Thymus (tissue), 11 donors: ENCODE results near the gene CAMTA1. TPM values are rescaled to one million over a fixed set of nuclear protein-coding genes. Genes with fewer than 3 reads are reported as not detected.

Experiments
- DNase-seq, 9 donors: peaks; one replicate each; pipeline ENCODE4 v3.0.0-alpha.2; 2013; ENCODE audit warnings: low spot score in 9 of 9, low read depth in 6 of 9, missing footprints in 1 of 9
- H3K27ac ChIP-seq, 2 donors: one replicate each; pipeline ENCODE4 v1.5.1; 2013; ENCODE audit warnings: control low read depth in 1 of 2, low read depth in 1 of 2, low read length in 1 of 2, mild to moderate bottlenecking in 1 of 2, moderate library complexity in 1 of 2
- H3K27me3 ChIP-seq, 2 donors: one replicate each; pipeline ENCODE4 v1.5.1; 2013; ENCODE audit warnings: low read length in 1 of 2; ENCODE audit not compliant: control insufficient read depth in 2 of 2, insufficient read depth in 1 of 2
- H3K36me3 ChIP-seq, 2 donors: one replicate each; pipeline ENCODE4 v1.5.1; 2013; ENCODE audit warnings: low read length in 1 of 2, mild to moderate bottlenecking in 1 of 2, moderate library complexity in 1 of 2; ENCODE audit not compliant: control insufficient read depth in 2 of 2, insufficient read depth in 2 of 2
- H3K4me1 ChIP-seq, 2 donors: one replicate each; pipeline ENCODE4 v1.5.1; 2013; ENCODE audit warnings: low read length in 2 of 2; ENCODE audit not compliant: control insufficient read depth in 2 of 2, insufficient read depth in 2 of 2
- H3K4me3 ChIP-seq, 2 donors: one replicate each; pipeline ENCODE4 v1.5.1; 2013; ENCODE audit warnings: low read length in 2 of 2, control low read depth in 1 of 2, mild to moderate bottlenecking in 1 of 2
- H3K9me3 ChIP-seq, 2 donors: one replicate each; pipeline ENCODE4 v1.5.1; 2013; ENCODE audit warnings: low read length in 1 of 2, mild to moderate bottlenecking in 1 of 2; ENCODE audit not compliant: control insufficient read depth in 2 of 2, insufficient read depth in 1 of 2
- WGBS: extraction: QIAGEN DNeasy Blood & Tissue Kit; methylation state at CpG from one replicate; pipeline ENCODE4 v1.1.7; 2013; 5-methylcytosine and 5-hydroxymethylcytosine counted together
- polyA plus RNA-seq: library from polyadenylated mRNA; stranded (reverse); fragments of 200-250 nt; gene quantifications from one replicate; pipeline ENCODE4 v1.2.3, GENCODE V29; 2013
- total RNA-seq: library from RNA; stranded (reverse); fragments of 120-200 nt; gene quantifications from one replicate; pipeline ENCODE4 v1.2.4, GENCODE V29; 2013
- donor health status: healthy.

The CAMTA1 gene
- total and polyA plus RNA-seq, 2 donors: 32.0 to 158 TPM

- Histone ChIP-seq H3K4me1 (no peaks in the 10 kb centered on the region), H3K9me3 (no peaks in the 10 kb centered on the region), H3K27ac (no peak overlapping the region), H3K36me3 (no peaks in the 10 kb centered on the region), H3K4me3 (no peak overlapping the region), H3K27me3 (peaks cover 0 to 2% of the 10 kb centered on the region in 2 donors)
- DNase-seq: no peak
- 79% methylated on average over 7 of the region's 7 CpGs for WGBS
These were observed 495.2 kb downstream of the CAMTA1 start for GRCh38 chr1:7280347-7280960.

GRCh38 chr1:7281821-7282220 is 496.6 kb downstream of the CAMTA1 start:
- H3K27me3 ChIP-seq: peaks cover 0 to 2% of the 10 kb centered on the region in 2 donors
- H3K36me3 ChIP-seq: no peaks in the 10 kb centered on the region
- H3K9me3 ChIP-seq: no peaks in the 10 kb centered on the region
- H3K27ac ChIP-seq: no peak overlapping the region
- DNase-seq: no peak
- H3K4me1 ChIP-seq: no peaks in the 10 kb centered on the region
- WGBS: 92% methylated on average over 5 of the region's 5 CpGs
- H3K4me3 ChIP-seq: no peak overlapping the region

GRCh38 chr1:7284839-7285435 is 499.7 kb downstream of the CAMTA1 start:
- no peak for DNase-seq
- 97% methylated on average over 10 of the region's 10 CpGs for WGBS

GRCh38 chr1:7285856-7286454 is 500.7 kb downstream of the CAMTA1 start:
- Histone ChIP-seq H3K27ac (no peak overlapping the region), H3K4me3 (no peak overlapping the region), H3K9me3 (no peaks in the 10 kb centered on the region), H3K36me3 (no peaks in the 10 kb centered on the region), H3K4me1 (no peaks in the 10 kb centered on the region), H3K27me3 (no peaks in the 10 kb centered on the region)
- no peak for DNase-seq
- WGBS: 96% methylated on average over 10 of the region's 10 CpGs

More at GRCh38 chr1:7284839-7285435, 499.7 kb downstream of the CAMTA1 start:
- Histone ChIP-seq H3K4me3 (no peak overlapping the region), H3K27ac (no peak overlapping the region), H3K9me3 (no peaks in the 10 kb centered on the region), H3K36me3 (no peaks in the 10 kb centered on the region), H3K4me1 (no peaks in the 10 kb centered on the region), H3K27me3 (no peaks in the 10 kb centered on the region)

- no peaks in the 10 kb centered on the region for H3K4me1 ChIP-seq
- WGBS: 88% methylated on average over 6 of the region's 6 CpGs
- no peaks in the 10 kb centered on the region for H3K27me3 ChIP-seq
- H3K9me3 ChIP-seq: no peaks in the 10 kb centered on the region
- no peaks in the 10 kb centered on the region for H3K36me3 ChIP-seq
- DNase-seq: no peak
- H3K27ac ChIP-seq: no peak overlapping the region
- no peak overlapping the region for H3K4me3 ChIP-seq
These were observed 501.8 kb downstream of the CAMTA1 start for GRCh38 chr1:7287013-7287412.

GRCh38 chr1:7288992-7289391 is 503.7 kb downstream of the CAMTA1 start:
- 60% methylated on average over 5 of the region's 5 CpGs for whole genome bisulfite sequencing
- no peaks in the 10 kb centered on the region for H3K4me1 ChIP-seq
- H3K36me3 ChIP-seq: no peaks in the 10 kb centered on the region
- DNase-seq: no peak
- no peak overlapping the region for H3K4me3 ChIP-seq
- H3K27me3 ChIP-seq: no peaks in the 10 kb centered on the region
- H3K9me3 ChIP-seq: no peaks in the 10 kb centered on the region
- no peak overlapping the region for H3K27ac ChIP-seq

- H3K27me3 ChIP-seq: no peaks in the 10 kb centered on the region
- H3K4me3 ChIP-seq: no peak overlapping the region
- H3K27ac ChIP-seq: no peak overlapping the region
- no peaks in the 10 kb centered on the region for H3K36me3 ChIP-seq
- WGBS: 96% methylated on average over 2 of the region's 2 CpGs
- no peak for DNase-seq
- no peaks in the 10 kb centered on the region for H3K9me3 ChIP-seq
- no peaks in the 10 kb centered on the region for H3K4me1 ChIP-seq
These were observed 504.4 kb downstream of the CAMTA1 start for GRCh38 chr1:7289694-7290093.

GRCh38 chr1:7290971-7291970 is 506.0 kb downstream of the CAMTA1 start:
- WGBS: 88% methylated on average over 14 of the region's 14 CpGs
- Histone ChIP-seq H3K4me3 (no peak overlapping the region), H3K4me1 (no peaks in the 10 kb centered on the region), H3K27ac (no peak overlapping the region), H3K27me3 (no peaks in the 10 kb centered on the region), H3K36me3 (no peaks in the 10 kb centered on the region), H3K9me3 (no peaks in the 10 kb centered on the region)
- DNase-seq: no peak
